LNCaP clone FGC (cell line): ENCODE measurements around the gene KRTAP10-6.
"Not testable (repeated sequence)": the region's sequence is repeated elsewhere in the genome, so short reads cannot be mapped to it uniquely, and the experiment has no call there.

Experiments
- DNase-seq: peaks from one replicate; pipeline ENCODE4 v3.0.0-alpha.2; 2011; ENCODE audit warnings: low read depth
- H3K4me3 ChIP-seq: 2 replicates; pipeline ENCODE4 v1.5.1; 2011; ENCODE audit warnings: mild to moderate bottlenecking, low read depth, low read length, control low read depth
- TF ChIP-seq, protein P1 (sequence below): IDR thresholded peaks from 2 replicates; pipeline ENCODE4 v1.5.1; 2012; ENCODE audit warnings: mild to moderate bottlenecking; ENCODE audit not compliant: control insufficient read depth, insufficient read depth; ENCODE audit errors: extremely low read depth

KRTAP10-6 gene

DNA sequence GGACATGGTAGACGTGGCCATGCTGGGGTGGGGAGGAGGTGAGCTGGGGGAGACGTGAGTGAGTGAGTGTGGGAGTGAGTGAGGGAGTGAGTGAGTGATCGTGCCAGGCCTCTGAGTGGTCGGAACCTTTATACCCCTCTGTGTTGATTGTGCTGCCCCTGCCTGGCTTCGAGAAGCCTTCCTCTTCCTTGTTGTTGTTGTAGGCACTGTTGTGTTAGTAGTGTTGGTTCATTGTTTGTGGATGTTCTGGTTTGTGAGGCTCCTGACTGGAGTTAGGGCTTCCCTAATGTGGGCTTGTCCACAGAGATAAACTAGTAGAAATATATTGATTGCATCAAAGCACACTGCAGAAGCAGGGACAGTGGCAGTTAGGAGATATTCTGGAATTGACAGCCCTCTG lies 33.6 kb downstream of the KRTAP10-6 start, which contains the start of gene KRTAP10-3:
Gene KRTAP10-3 (minus strand): TSS at position 101 of the 400 bp plus-strand sequence. CDS start 80 bp downstream, at position 21.
- DNase-seq: no peak
- TF ChIP-seq, protein P1, sequence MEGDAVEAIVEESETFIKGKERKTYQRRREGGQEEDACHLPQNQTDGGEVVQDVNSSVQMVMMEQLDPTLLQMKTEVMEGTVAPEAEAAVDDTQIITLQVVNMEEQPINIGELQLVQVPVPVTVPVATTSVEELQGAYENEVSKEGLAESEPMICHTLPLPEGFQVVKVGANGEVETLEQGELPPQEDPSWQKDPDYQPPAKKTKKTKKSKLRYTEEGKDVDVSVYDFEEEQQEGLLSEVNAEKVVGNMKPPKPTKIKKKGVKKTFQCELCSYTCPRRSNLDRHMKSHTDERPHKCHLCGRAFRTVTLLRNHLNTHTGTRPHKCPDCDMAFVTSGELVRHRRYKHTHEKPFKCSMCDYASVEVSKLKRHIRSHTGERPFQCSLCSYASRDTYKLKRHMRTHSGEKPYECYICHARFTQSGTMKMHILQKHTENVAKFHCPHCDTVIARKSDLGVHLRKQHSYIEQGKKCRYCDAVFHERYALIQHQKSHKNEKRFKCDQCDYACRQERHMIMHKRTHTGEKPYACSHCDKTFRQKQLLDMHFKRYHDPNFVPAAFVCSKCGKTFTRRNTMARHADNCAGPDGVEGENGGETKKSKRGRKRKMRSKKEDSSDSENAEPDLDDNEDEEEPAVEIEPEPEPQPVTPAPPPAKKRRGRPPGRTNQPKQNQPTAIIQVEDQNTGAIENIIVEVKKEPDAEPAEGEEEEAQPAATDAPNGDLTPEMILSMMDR: no peak
- H3K4me3 ChIP-seq: no peak within 1 kb of the TSS

- H3K4me3 ChIP-seq, DNase-seq: not testable (repeated sequence)
Measured at GRCh38 chr21:44558329-44558675, 34.0 kb downstream of the KRTAP10-6 start.

GRCh38 chr21:44557491-44558328 lies 34.6 kb downstream of the KRTAP10-6 start:
- no peak overlapping the region for H3K4me3 ChIP-seq
- DNase-seq: no peak
- TF ChIP-seq, protein P1: no peak

DNA sequence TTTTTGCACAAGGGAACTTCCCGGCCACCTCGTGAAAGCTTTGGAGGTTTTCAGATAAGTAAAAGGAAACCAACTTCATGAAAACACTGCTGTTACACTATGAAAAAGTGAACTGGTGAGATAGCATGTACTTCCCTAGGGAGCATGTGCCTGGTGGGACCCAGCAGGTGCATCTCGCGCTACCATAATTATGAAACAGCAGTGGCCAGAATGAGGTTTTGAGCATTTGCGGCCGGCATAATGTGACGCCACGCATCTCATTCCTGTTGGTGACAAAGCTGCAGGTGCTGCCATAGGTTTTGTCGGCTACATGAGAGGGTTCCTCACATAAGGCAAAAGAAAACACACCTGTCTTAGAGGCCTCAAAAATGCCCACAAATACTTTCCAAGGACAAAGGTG lies 35.4 kb downstream of the KRTAP10-6 start:
- TF ChIP-seq, protein P1: no peak
- no peak overlapping the region for H3K4me3 ChIP-seq
- DNase-seq: no peak

- H3K4me3 ChIP-seq: no peak overlapping the region
- TF ChIP-seq, protein P1: no peak
- no peak for DNase-seq
Measured at GRCh38 chr21:44555200-44555875, 37.0 kb downstream of the KRTAP10-6 start.

DNA sequence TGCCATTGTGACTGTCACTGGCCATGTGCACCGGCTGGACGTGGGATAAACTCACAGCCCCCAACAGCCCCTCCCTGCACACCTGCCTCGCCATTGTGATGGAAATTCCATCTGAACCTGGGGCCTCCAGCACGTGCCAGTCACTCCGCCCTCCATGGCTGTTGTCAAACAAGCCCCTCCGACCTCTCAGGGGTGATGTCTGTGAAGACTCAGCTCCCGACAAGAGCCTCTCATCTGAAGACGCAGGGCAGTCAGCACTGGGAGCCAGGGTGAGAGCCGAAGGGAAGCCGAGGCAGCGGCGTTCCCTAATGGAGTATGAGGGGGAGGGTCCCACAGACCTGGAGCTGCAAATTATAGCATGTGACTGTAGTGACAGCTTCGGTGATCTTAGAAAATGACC lies 39.6 kb downstream of the KRTAP10-6 start:
- TF ChIP-seq, protein P1: no peak
- DNase-seq: no peak
- no peak overlapping the region for H3K4me3 ChIP-seq

DNA sequence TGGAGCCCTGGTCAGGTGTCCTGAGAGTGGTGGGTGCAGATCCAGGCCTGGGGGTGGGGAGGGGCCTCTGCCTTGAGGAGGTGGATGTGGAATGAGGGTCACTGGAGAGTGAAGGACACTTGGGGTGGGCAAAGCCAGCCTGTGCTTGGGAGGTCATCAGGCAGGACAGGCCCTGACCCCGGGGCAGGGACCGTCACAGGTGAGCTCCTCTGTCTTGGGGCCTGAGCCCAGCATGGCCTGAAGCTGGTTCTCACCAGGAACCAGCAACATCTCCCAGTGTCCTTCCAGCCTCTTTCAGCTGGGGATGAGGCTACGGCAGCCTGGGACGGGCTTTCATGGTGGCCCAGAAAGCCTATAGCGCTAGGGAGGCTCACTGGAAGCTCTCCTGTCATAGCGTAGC lies 40.2 kb downstream of the KRTAP10-6 start:
- no peak overlapping the region for H3K4me3 ChIP-seq
- DNase-seq: no peak
- TF ChIP-seq, protein P1: no peak
